HG02852 (cell line): Measurements from ENCODE around the gene AGAP1.

Experiments used
- ATAC-seq: cut with Tn5 transposase; IDR thresholded peaks from one replicate; pipeline ENCODE4 v1.9.1; 2021; ENCODE audit warnings: mild to moderate bottlenecking, moderate library complexity; ENCODE audit not compliant: unreplicated experiment

Gene AGAP1

GRCh38 chr2:235530735-235531134 is 36.9 kb downstream of the AGAP1 start:
- ATAC-seq: no peak

GRCh38 chr2:235532307-235532706 is 38.5 kb downstream of the AGAP1 start:
- no peak for ATAC-seq

- no peak for ATAC-seq
Measured at GRCh38 chr2:235533198-235533597, 39.4 kb downstream of the AGAP1 start.

DNA sequence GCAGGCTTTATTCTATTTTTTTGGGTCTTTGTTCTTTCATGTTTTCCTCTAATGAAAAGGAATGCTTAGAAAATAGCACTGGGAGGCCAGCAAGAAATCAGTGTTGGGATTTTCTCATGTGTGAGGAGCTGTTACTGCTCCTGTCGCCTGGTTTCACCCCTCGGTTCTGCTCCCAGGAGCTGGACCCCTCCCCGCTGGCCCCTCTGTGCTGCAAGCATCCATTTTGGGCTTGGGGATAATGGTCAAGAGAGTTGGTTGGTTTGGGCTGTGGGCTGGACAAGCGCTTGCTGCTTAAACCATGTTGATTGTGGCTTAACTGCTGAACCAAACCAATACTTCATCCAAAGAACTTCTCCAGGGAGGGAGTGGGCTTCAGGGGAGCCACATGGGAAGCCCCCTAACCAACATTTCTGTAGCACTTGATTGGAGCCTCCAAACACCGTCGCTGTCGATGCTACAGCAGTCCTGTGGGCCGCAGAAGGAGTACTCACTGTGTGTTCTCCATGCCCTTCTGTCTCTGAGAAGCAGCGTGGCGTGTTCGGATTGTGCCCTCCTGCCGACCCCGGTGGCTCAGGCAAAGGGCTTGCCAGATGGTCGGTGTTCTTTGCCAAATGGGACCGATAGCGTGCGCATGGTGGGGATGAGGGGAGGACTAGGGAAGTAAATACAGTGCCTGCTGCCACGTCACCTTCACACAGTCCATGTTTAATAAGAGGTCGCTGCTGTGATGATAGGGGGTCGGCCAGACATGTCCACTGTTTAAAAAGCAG is 40.0 kb downstream of the AGAP1 start:
- ATAC-seq: no peak

DNA sequence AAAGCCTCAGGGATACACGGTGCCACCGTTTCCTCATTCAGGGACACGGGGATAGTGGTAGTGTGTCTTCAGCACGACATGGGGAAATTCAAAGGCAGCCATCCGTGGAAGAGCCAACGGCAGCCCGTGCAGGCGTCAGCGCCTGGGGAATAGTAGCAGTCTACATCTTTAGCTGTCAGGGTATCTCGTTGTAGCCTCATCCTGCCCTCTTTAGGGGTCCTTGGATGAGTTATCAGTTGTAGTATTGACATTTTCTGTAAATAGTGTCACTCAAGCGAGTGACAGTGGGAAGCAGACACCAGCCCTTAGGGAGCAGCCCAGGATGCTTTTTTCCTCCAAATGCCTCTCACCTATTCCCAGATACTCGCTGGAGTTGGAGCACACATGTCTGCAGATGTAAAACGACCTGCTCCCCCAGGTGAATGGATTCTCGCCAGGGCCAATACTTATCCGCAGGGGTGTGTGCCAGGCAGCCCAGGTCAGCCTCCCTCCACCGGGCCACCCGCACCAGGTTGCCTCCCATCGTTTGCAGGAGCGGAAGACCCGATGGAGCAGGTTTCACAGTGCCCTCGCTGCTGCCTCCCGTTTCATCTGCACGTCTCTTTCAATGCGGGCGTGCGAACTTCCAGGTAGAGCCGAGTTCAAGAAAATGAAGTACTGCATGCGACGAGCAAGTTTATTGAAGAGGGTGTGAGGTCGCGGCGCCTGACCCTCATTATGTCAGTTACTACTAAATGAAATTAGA is 41.0 kb downstream of the AGAP1 start:
- ATAC-seq: no peak

- ATAC-seq: no peak
Measured at GRCh38 chr2:235535423-235536130, 41.7 kb downstream of the AGAP1 start.

GRCh38 chr2:235536711-235537110 is 42.9 kb downstream of the AGAP1 start:
- no peak for ATAC-seq

GRCh38 chr2:235537186-235537585 is 43.3 kb downstream of the AGAP1 start:
- ATAC-seq: no peak

DNA sequence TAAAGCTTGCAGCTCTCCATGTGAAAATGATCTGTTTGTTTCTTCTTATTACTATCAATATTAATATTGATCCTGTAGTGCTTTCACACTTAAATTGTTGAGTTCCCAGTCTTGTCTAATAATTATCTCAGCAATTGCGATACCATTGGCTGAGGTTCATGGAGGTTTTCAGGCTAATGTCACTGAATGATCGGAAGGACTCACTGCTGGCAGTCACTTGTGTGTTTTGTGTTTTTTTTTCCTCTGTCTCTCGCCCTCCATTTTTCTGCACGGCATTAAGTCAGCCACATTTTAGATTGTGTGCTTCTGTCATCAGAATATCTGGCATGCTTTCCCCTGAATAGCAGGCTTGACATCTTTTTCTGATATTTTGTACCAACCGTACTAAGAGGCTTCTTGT is 43.7 kb downstream of the AGAP1 start:
- ATAC-seq: no peak

DNA sequence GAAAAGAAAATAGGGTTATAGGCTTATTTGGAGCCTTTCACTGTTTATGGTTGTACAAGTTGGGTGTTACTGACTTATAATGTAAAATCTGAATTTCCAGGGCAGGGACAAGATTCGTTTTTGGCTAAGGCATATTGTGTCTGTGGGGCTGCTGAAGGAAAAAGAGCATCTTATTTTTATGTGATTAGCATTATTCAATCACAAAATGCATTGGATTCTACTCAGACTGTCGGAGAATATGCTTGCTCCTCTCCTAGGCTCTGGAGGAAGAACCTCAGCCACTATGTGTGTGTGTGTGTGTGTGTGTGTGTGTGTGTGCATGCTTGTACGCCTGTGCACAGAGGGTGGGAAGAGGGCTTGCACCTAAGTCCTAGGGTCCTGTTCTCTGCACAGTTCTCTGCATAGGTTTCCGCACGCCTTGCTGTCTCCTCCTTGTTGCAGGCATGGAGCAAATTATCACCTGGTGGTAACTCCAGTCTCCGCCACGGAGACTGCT is 44.3 kb downstream of the AGAP1 start:
- no peak for ATAC-seq

GRCh38 chr2:235538981-235539380 is 45.1 kb downstream of the AGAP1 start:
- ATAC-seq: no peak

DNA sequence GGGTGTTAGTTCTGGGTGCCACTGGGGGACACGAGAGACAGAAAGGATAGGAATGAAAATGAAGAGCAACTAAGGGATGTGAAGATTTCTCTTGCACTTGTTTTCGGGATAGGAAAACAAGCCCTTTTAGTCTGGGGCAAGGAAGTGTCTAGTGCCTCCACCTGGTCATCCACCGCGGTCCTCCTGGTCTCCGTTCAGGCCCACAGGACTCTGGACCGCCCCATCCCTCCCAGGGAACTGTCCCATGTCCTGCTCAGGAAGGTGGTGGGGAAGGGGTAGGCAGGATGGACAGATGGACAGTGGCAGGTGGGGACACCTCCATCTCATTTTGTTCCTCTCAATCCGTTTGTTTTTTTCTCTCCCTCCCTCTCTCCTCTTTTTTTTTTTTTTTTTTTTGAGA is 45.9 kb downstream of the AGAP1 start:
- no peak for ATAC-seq

DNA sequence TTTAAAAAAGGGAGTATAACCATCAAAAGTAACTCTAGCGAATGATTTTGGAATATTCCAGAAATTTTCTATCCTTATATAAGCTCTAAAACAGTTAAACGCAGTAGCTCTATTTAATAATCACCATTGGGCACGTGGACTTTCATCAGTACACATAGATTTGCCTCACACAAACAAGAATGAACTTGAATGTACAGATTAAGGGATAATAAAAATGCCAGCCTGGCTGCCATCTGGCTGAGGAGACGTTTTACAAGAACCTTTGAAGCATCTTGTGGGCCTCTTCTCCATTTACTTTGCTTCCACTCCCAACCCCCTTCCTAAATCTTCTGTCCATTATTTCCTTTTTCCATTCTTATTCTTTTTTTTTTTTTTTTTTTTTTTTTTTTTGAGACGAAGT is 47.2 kb downstream of the AGAP1 start:
- ATAC-seq: no peak

GRCh38 chr2:235541838-235542549 is 48.2 kb downstream of the AGAP1 start:
- no peak for ATAC-seq

DNA sequence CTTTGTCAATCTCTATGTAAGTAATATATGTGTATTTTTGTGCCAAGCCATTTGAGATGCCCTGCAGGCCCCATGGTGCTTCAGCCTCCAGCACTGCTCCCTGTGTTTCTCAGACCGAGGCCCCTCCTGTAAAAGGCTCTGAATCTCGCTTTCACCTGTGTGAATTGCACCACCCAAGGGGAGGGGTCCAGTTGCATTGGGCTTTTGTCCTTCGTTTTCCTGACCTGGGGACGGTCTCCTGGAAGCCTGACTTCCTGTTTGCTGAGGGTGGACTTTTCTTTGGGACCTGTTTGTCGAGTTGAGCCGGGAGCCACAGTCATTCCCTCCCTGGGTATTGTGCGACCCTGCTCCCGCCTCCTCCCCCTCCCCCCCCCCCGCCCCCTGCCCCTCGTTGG is 48.9 kb downstream of the AGAP1 start:
- ATAC-seq: no peak

- ATAC-seq: no peak
Measured at GRCh38 chr2:235543128-235543750, 49.4 kb downstream of the AGAP1 start.

- no peak for ATAC-seq
Measured at GRCh38 chr2:235543851-235544688, 50.2 kb downstream of the AGAP1 start.

- ATAC-seq: no peak
Measured at GRCh38 chr2:235544689-235544969, 50.8 kb downstream of the AGAP1 start.

GRCh38 chr2:235545339-235546150 is 51.7 kb downstream of the AGAP1 start:
- ATAC-seq: no peak
